Endothelial cell of umbilical vein (primary cell): ENCODE data around the gene SS18L1.

Source experiments
- CTCF ChIP-seq, 2 donors: IDR thresholded peaks; 1 replicate in 1 of 2; 2 replicates in 1 of 2; pipeline ENCODE4 v1.5.1; 2011; ENCODE audit warnings: low read length in 2 of 2, mild to moderate bottlenecking in 2 of 2, moderate library complexity in 2 of 2, control low read depth in 1 of 2, inconsistent platforms in 1 of 2, low read depth in 1 of 2; ENCODE audit not compliant: insufficient read depth in 1 of 2; ENCODE audit errors: extremely low read depth in 1 of 2
- EZH2 ChIP-seq: IDR thresholded peaks from 2 replicates; pipeline ENCODE4 v1.6.1; 2012; ENCODE audit warnings: borderline replicate concordance, low read depth, mild to moderate bottlenecking, moderate library complexity, low read length, inconsistent platforms; ENCODE audit not compliant: severe bottlenecking
- FOS ChIP-seq: IDR thresholded peaks from 2 replicates; pipeline ENCODE4 v1.6.1; 2011; ENCODE audit warnings: mild to moderate bottlenecking, low read length, moderate library complexity, borderline replicate concordance; ENCODE audit not compliant: insufficient read depth
- JUN ChIP-seq: IDR thresholded peaks from 2 replicates; pipeline ENCODE4 v1.6.1; 2011; ENCODE audit warnings: borderline replicate concordance, low read depth; ENCODE audit not compliant: insufficient read length, insufficient read depth
- MYC ChIP-seq: IDR thresholded peaks from one replicate; pipeline ENCODE4 v1.6.1; 2011; ENCODE audit warnings: mild to moderate bottlenecking, low read depth, low read length
- POLR2A ChIP-seq: IDR thresholded peaks from 2 replicates; pipeline ENCODE4 v1.6.1; 2012; ENCODE audit warnings: low read depth, mild to moderate bottlenecking, control low read depth, low read length
- POLR2AphosphoS5 ChIP-seq: IDR thresholded peaks from 2 replicates; pipeline ENCODE4 v1.6.1; 2012; ENCODE audit warnings: low read depth, mild to moderate bottlenecking, control low read depth, low read length, moderate library complexity; ENCODE audit not compliant: insufficient read depth
- TF ChIP-seq, protein P1 (sequence below): IDR thresholded peaks from 2 replicates; pipeline ENCODE4 v1.6.1; 2011; ENCODE audit not compliant: insufficient read depth, insufficient read length

- TF ChIP-seq CTCF (IDR thresholded peaks at IDR 0.05; ENCODE audit: extremely low read depth in 1 of 2, insufficient read depth in 1 of 2, low read depth in 1 of 2, low read length in 2 of 2) (no peak), EZH2 (no peak), POLR2A (no peak), POLR2AphosphoS5 (no peak), MYC (no peak), FOS (no peak), JUN (peak; percentile 10)
- TF ChIP-seq, protein P1, sequence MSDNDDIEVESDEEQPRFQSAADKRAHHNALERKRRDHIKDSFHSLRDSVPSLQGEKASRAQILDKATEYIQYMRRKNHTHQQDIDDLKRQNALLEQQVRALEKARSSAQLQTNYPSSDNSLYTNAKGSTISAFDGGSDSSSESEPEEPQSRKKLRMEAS = no peak
These were observed 43.6 kb downstream of the SS18L1 start for GRCh38 chr20:62186887-62187866.
